DMS53 treated with DMSO at 0.1 percent for 48 hours (cell line): ENCODE measurements around the gene RARB.

Experiments used
- DNase-seq: peaks from one replicate; lab custom pipeline; 2025; ENCODE audit not compliant: unreplicated experiment; lab: John Stamatoyannopoulos, UW

Gene RARB

GRCh38 chr3:25592510-25592968 is 164.5 kb downstream of the RARB start:
- DNase-seq: no peak

GRCh38 chr3:25593001-25593400 is 164.9 kb downstream of the RARB start:
- DNase-seq: no peak

GRCh38 chr3:25594007-25594502 is 166.0 kb downstream of the RARB start:
- DNase-seq: no peak

GRCh38 chr3:25597535-25598101 is 169.6 kb downstream of the RARB start:
- DNase-seq: no peak

GRCh38 chr3:25603703-25604102 is 175.6 kb downstream of the RARB start:
- DNase-seq: no peak

GRCh38 chr3:25604107-25604805 is 176.2 kb downstream of the RARB start:
- DNase-seq: no peak

- DNase-seq: no peak
These were observed 182.1 kb downstream of the RARB start for GRCh38 chr3:25610167-25610566.

- DNase-seq: no peak
These were observed 182.7 kb downstream of the RARB start for GRCh38 chr3:25610779-25611178.

GRCh38 chr3:25611193-25611592 is 183.1 kb downstream of the RARB start:
- DNase-seq: no peak

GRCh38 chr3:25618028-25618427 is 190.0 kb downstream of the RARB start:
- DNase-seq: no peak

- no peak for DNase-seq
These were observed 191.3 kb downstream of the RARB start for GRCh38 chr3:25619382-25619781.

- no peak for DNase-seq
These were observed 192.4 kb downstream of the RARB start for GRCh38 chr3:25620493-25620892.

- DNase-seq: no peak
These were observed 193.0 kb downstream of the RARB start for GRCh38 chr3:25621087-25621486.

GRCh38 chr3:25631989-25632388 is 203.9 kb downstream of the RARB start:
- DNase-seq: no peak

- no peak for DNase-seq
These were observed 205.9 kb downstream of the RARB start for GRCh38 chr3:25633919-25634318.

- DNase-seq: no peak
These were observed 207.0 kb downstream of the RARB start for GRCh38 chr3:25635038-25635437.
